WTC11 (cell line): ENCODE data around the gene DOK7. TPM values are rescaled to one million over a fixed set of nuclear protein-coding genes. Genes with fewer than 3 reads are reported as not detected.

Experiments used
- ATAC-seq: fragments of 200-7000 bp; cut with Tn5 transposase; 2 replicates; pipeline ENCODE4 v1.10.0; 2021; ENCODE audit warnings: mild to moderate bottlenecking, moderate library complexity
- CTCF ChIA-PET: fragments of 300-600 bp; sonication (Branson Sonifier 250); formaldehyde crosslinking; loops from one replicate; lab custom pipeline; 2021; ENCODE audit warnings: antibody characterized with exemption; lab: Charles Lee
- POLR2A ChIA-PET: fragments of 350-600 bp; sonication (Branson Sonifier 250); formaldehyde crosslinking; loops from one replicate; lab custom pipeline; 2021; ENCODE audit warnings: antibody characterized with exemption; lab: Charles Lee
- DNase-seq: peaks from one replicate; pipeline ENCODE4 v3.0.0; 2021; ENCODE audit warnings: low spot score
- H3K27ac Mint-ChIP-seq: 2 replicates; pipeline ENCODE4 v1.8.0; 2021; ENCODE audit warnings: mixed read lengths
- H3K27me3 Mint-ChIP-seq: 2 replicates; pipeline ENCODE4 v1.8.0; 2021; ENCODE audit warnings: low read depth, mild to moderate bottlenecking, moderate library complexity, mixed read lengths
- H3K36me3 Mint-ChIP-seq: 2 replicates; pipeline ENCODE4 v1.8.0; 2021; ENCODE audit warnings: mixed read lengths
- H3K4me1 Mint-ChIP-seq: 2 replicates; pipeline ENCODE4 v1.8.0; 2022; ENCODE audit warnings: mixed read lengths
- H3K4me3 Mint-ChIP-seq: 2 replicates; pipeline ENCODE4 v1.8.0; 2021; ENCODE audit warnings: mild to moderate bottlenecking, moderate library complexity, mixed read lengths
- H3K9me3 Mint-ChIP-seq: 2 replicates; pipeline ENCODE4 v1.8.0; 2021; ENCODE audit warnings: mixed read lengths
- ATF1 ChIP-seq: sonication (generic); formaldehyde crosslinking; IDR thresholded peaks from 2 replicates; pipeline ENCODE4 v1.8.1; 2023; ENCODE audit warnings: mild to moderate bottlenecking, moderate library complexity, missing genetic modification reagents
- CBFB ChIP-seq: sonication (generic); formaldehyde crosslinking; IDR thresholded peaks from 2 replicates; pipeline ENCODE4 v1.8.1; 2022; ENCODE audit warnings: mild to moderate bottlenecking, low read depth, missing genetic modification reagents
- ELF4 ChIP-seq: sonication (generic); formaldehyde crosslinking; IDR thresholded peaks from 2 replicates; pipeline ENCODE4 v1.8.1; 2022; ENCODE audit warnings: low read depth, mild to moderate bottlenecking, moderate library complexity, missing genetic modification reagents
- FOXJ3 ChIP-seq: sonication (generic); formaldehyde crosslinking; IDR thresholded peaks from 2 replicates; pipeline ENCODE4 v1.9.0; 2021; ENCODE audit warnings: missing genetic modification reagents, mild to moderate bottlenecking, borderline replicate concordance
- GABPB1 ChIP-seq: sonication (generic); formaldehyde crosslinking; IDR thresholded peaks from 2 replicates; pipeline ENCODE4 v1.8.1; 2023; ENCODE audit warnings: mild to moderate bottlenecking, missing genetic modification reagents
- GRHL2 ChIP-seq: fragments of 250-450 bp; sonication (Bioruptor Pico); IDR thresholded peaks from 2 replicates; pipeline ENCODE4 v1.8.0; 2022; ENCODE audit warnings: mild to moderate bottlenecking, moderate library complexity; ENCODE audit not compliant: insufficient replicate concordance, severe bottlenecking
- GTF2I ChIP-seq: fragments of 250-450 bp; sonication (Bioruptor Pico); conservative IDR thresholded peaks from 2 replicates; pipeline ENCODE4 v1.4.0; 2021; ENCODE audit warnings: mild to moderate bottlenecking
- JUN ChIP-seq: sonication (generic); formaldehyde crosslinking; IDR thresholded peaks from 2 replicates; pipeline ENCODE4 v1.8.0; 2023; ENCODE audit warnings: mild to moderate bottlenecking, missing genetic modification reagents
- NFYB ChIP-seq: sonication (generic); formaldehyde crosslinking; conservative IDR thresholded peaks from 2 replicates; pipeline ENCODE4 v1.8.0; 2022; ENCODE audit warnings: low read depth, missing genetic modification reagents
- NR3C1 ChIP-seq: sonication (generic); formaldehyde crosslinking; conservative IDR thresholded peaks from 2 replicates; pipeline ENCODE4 v1.8.1; 2023; ENCODE audit warnings: low read depth, mild to moderate bottlenecking, missing genetic modification reagents
- SMAD3 ChIP-seq: sonication (generic); formaldehyde crosslinking; IDR thresholded peaks from 2 replicates; pipeline ENCODE4 v1.8.0; 2022; ENCODE audit warnings: missing genetic modification reagents, mild to moderate bottlenecking, borderline replicate concordance
- TCF7 ChIP-seq: sonication (generic); formaldehyde crosslinking; IDR thresholded peaks from 2 replicates; pipeline ENCODE4 v1.8.0; 2022; ENCODE audit warnings: mild to moderate bottlenecking, low read depth, missing genetic modification reagents, moderate library complexity
- ZNF138 ChIP-seq: sonication (generic); formaldehyde crosslinking; conservative IDR thresholded peaks from 2 replicates; pipeline ENCODE4 v1.8.1; 2022; ENCODE audit warnings: mild to moderate bottlenecking, moderate library complexity, missing genetic modification reagents
- ZNF416 ChIP-seq: fragments of 250-450 bp; sonication (Bioruptor Pico); IDR thresholded peaks from 2 replicates; pipeline ENCODE4 v1.9.0; 2021; ENCODE audit warnings: mild to moderate bottlenecking, inconsistent platforms
- total RNA-seq: library from RNA; stranded (reverse); gene quantifications from 3 replicates; pipeline ENCODE4 v1.2.3, GENCODE V29; 2021
- TF ChIP-seq, protein P1 (sequence below): sonication (generic); formaldehyde crosslinking; IDR thresholded peaks from 2 replicates; pipeline ENCODE4 v1.8.1; 2022; ENCODE audit warnings: low read depth, missing genetic modification reagents, borderline replicate concordance
- TF ChIP-seq, protein P2 (sequence below): sonication (generic); formaldehyde crosslinking; IDR thresholded peaks from 2 replicates; pipeline ENCODE4 v1.8.0; 2023; ENCODE audit warnings: missing genetic modification reagents
- TF ChIP-seq, protein P3 (sequence below): fragments of 250-450 bp; sonication (Bioruptor Pico); IDR thresholded peaks from 2 replicates; pipeline ENCODE4 v1.9.0; 2021; ENCODE audit warnings: moderate library complexity, mild to moderate bottlenecking, inconsistent platforms, borderline replicate concordance
- TF ChIP-seq, protein P4 (sequence below): fragments of 250-450 bp; sonication (Bioruptor Pico); IDR thresholded peaks from 2 replicates; pipeline ENCODE4 v1.9.0; 2021; ENCODE audit warnings: mild to moderate bottlenecking
- TF ChIP-seq, protein P5 (sequence below): sonication (generic); formaldehyde crosslinking; IDR thresholded peaks from 2 replicates; pipeline ENCODE4 v1.8.1; 2022; ENCODE audit warnings: missing genetic modification reagents, borderline replicate concordance
- TF ChIP-seq, protein P6 (sequence below): sonication (generic); formaldehyde crosslinking; IDR thresholded peaks from 2 replicates; pipeline ENCODE4 v1.8.1; 2023; ENCODE audit warnings: mild to moderate bottlenecking, missing genetic modification reagents, moderate library complexity
- TF ChIP-seq, protein P7 (sequence below): sonication (generic); formaldehyde crosslinking; IDR thresholded peaks from 2 replicates; pipeline ENCODE4 v1.8.1; 2023; ENCODE audit warnings: mild to moderate bottlenecking, moderate library complexity, missing genetic modification reagents

The DOK7 gene
- total RNA-seq, 1 experiment from 2014 or later = 0.22 TPM

DNA sequence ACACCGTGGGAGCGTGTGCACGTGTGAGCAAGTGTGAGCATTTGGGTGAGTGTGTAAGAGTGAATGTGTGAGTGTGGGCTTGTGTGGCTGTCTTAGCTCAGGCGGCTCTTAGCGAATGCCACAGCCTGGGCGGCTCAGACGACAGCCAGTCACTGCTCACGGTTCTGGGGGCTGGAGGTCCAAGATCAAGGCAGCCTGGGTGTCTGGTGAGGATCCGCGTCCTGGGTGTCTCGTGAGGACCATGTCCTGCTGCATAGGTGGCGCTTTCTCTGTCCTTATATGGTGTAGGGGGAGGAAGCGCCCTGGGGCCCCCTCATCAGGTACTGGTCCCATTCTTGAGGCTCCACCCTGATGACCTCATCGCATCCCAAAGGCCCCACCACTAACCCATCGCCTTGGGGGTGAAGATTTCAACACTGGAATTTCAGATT, 4.5 kb downstream of the DOK7 start:
- H3K27me3 Mint-ChIP-seq = peaks cover 35% of the 10 kb centered on the region
- POLR2A ChIA-PET = no interaction called here
- no peak for DNase-seq

DNA sequence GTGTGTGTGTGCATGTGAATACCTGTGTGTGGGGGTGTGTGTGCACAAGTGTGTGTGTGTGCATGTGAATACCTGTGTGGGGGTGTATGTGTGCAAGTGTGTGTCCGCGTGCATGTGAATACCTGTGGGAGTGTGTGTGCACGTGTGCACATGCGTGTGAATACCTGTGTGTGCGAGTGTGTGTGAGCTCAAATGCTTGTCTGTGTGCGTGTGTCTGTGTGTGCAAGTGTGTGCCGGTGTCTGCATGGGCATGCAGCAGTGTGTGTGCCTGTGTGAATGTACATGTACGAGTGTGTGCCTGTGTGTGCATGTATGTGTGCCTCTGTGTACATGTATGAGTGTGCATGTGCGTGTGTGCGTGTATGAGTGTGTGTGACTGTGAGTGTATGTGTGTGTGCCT, 5.0 kb downstream of the DOK7 start:
- CTCF ChIA-PET = no interaction called here
- no peak overlapping the region for H3K27ac Mint-ChIP-seq
- POLR2A ChIA-PET = no interaction called here

More for the DNA sequence above, 4.5 kb downstream of the DOK7 start:
- Mint-ChIP-seq H3K9me3 (no peaks in the 10 kb centered on the region), H3K27ac (no peak overlapping the region), H3K4me1 (no peaks in the 10 kb centered on the region), H3K36me3 (no peaks in the 10 kb centered on the region)
- no peak for ATAC-seq
- TF ChIP-seq GABPB1 (CRISPR knock-in tag) (no peak), CBFB (no peak), NR3C1 (no peak), ELF4 (CRISPR knock-in tag) (no peak), SMAD3 (no peak), GRHL2 (CRISPR knock-in tag) (no peak), GTF2I (CRISPR knock-in tag) (no peak), ZNF138 (CRISPR knock-in tag) (no peak)
- TF ChIP-seq, protein P1, sequence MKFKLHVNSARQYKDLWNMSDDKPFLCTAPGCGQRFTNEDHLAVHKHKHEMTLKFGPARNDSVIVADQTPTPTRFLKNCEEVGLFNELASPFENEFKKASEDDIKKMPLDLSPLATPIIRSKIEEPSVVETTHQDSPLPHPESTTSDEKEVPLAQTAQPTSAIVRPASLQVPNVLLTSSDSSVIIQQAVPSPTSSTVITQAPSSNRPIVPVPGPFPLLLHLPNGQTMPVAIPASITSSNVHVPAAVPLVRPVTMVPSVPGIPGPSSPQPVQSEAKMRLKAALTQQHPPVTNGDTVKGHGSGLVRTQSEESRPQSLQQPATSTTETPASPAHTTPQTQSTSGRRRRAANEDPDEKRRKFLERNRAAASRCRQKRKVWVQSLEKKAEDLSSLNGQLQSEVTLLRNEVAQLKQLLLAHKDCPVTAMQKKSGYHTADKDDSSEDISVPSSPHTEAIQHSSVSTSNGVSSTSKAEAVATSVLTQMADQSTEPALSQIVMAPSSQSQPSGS (CRISPR knock-in tag) = no peak
- TF ChIP-seq, protein P2, sequence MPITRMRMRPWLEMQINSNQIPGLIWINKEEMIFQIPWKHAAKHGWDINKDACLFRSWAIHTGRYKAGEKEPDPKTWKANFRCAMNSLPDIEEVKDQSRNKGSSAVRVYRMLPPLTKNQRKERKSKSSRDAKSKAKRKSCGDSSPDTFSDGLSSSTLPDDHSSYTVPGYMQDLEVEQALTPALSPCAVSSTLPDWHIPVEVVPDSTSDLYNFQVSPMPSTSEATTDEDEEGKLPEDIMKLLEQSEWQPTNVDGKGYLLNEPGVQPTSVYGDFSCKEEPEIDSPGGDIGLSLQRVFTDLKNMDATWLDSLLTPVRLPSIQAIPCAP (CRISPR knock-in tag) = no peak
- TF ChIP-seq, all 79 proteins: peak for 0
- H3K4me3 Mint-ChIP-seq = no peak overlapping the region
- CTCF ChIA-PET = interaction anchor here (0.6 kb wide), 1 partner anchor 13 kb away, joined by 3 read pairs; no protein-coding TSS in a partner anchor

More for the DNA sequence above, 5.0 kb downstream of the DOK7 start:
- Mint-ChIP-seq H3K9me3 (no peaks in the 10 kb centered on the region), H3K36me3 (no peaks in the 10 kb centered on the region), H3K4me1 (peaks cover 2% of the 10 kb centered on the region; the same call in 1 of the 2 replicates), H3K27me3 (peaks cover 34% of the 10 kb centered on the region)
- TF ChIP-seq, protein P3, sequence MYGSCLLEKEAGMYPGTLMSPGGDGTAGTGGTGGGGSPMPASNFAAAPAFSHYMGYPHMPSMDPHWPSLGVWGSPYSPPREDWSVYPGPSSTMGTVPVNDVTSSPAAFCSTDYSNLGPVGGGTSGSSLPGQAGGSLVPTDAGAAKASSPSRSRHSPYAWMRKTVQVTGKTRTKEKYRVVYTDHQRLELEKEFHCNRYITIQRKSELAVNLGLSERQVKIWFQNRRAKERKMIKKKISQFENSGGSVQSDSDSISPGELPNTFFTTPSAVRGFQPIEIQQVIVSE = no peak
- no peak for TF ChIP-seq TCF7 (CRISPR knock-in tag)
- TF ChIP-seq, protein P4, sequence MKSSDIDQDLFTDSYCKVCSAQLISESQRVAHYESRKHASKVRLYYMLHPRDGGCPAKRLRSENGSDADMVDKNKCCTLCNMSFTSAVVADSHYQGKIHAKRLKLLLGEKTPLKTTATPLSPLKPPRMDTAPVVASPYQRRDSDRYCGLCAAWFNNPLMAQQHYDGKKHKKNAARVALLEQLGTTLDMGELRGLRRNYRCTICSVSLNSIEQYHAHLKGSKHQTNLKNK (CRISPR knock-in tag) = no peak
- no peak for TF ChIP-seq JUN (CRISPR knock-in tag)
- no peak for TF ChIP-seq ZNF416 (CRISPR knock-in tag)
- TF ChIP-seq, protein P5, sequence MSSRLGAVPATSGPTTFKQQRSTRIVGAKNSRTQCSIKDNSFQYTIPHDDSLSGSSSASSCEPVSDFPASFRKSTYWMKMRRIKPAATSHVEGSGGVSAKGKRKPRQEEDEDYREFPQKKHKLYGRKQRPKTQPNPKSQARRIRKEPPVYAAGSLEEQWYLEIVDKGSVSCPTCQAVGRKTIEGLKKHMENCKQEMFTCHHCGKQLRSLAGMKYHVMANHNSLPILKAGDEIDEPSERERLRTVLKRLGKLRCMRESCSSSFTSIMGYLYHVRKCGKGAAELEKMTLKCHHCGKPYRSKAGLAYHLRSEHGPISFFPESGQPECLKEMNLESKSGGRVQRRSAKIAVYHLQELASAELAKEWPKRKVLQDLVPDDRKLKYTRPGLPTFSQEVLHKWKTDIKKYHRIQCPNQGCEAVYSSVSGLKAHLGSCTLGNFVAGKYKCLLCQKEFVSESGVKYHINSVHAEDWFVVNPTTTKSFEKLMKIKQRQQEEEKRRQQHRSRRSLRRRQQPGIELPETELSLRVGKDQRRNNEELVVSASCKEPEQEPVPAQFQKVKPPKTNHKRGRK (CRISPR knock-in tag) = no peak
- TF ChIP-seq FOXJ3 (CRISPR knock-in tag) = no peak
- TF ChIP-seq ATF1 = no peak
- TF ChIP-seq, protein P6, sequence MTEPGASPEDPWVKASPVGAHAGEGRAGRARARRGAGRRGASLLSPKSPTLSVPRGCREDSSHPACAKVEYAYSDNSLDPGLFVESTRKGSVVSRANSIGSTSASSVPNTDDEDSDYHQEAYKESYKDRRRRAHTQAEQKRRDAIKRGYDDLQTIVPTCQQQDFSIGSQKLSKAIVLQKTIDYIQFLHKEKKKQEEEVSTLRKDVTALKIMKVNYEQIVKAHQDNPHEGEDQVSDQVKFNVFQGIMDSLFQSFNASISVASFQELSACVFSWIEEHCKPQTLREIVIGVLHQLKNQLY (CRISPR knock-in tag) = no peak
- TF ChIP-seq, protein P7, sequence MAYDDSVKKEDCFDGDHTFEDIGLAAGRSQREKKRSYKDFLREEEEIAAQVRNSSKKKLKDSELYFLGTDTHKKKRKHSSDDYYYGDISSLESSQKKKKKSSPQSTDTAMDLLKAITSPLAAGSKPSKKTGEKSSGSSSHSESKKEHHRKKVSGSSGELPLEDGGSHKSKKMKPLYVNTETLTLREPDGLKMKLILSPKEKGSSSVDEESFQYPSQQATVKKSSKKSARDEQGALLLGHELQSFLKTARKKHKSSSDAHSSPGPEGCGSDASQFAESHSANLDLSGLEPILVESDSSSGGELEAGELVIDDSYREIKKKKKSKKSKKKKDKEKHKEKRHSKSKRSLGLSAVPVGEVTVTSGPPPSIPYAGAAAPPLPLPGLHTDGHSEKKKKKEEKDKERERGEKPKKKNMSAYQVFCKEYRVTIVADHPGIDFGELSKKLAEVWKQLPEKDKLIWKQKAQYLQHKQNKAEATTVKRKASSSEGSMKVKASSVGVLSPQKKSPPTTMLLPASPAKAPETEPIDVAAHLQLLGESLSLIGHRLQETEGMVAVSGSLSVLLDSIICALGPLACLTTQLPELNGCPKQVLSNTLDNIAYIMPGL = no peak
- TF ChIP-seq NFYB (CRISPR knock-in tag) = no peak
- TF ChIP-seq, all 79 proteins: peak for 0
- H3K4me3 Mint-ChIP-seq = no peak overlapping the region
- DNase-seq (no peak), ATAC-seq (no peak)
